Effector CD4-positive, alpha-beta T cell (primary cell): ENCODE results near the gene CFL1.

Experiments
- DNase-seq: peaks from one replicate; pipeline ENCODE4 v3.0.0-alpha.2; 2020

CFL1 gene

DNA sequence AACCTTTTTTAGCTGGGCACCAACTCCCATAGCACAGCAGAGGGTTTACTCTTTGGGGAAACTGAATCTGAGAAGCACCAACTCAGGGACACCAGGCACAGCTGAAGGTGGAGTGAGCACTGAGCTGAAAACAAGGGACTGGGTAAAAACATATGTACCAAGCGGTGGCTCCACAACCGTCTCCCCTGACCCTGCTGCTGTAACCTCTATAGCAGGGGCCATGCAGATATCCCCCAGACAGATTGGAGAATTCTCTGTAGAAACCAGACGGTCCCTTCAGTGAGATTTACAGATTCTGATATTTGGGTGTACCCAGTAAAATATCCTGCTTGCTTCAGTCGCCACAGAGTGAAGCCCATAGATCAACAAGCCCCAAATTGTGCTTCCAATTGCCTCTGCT lies 28.5 kb downstream of the CFL1 start:
- DNase-seq: no peak

DNA sequence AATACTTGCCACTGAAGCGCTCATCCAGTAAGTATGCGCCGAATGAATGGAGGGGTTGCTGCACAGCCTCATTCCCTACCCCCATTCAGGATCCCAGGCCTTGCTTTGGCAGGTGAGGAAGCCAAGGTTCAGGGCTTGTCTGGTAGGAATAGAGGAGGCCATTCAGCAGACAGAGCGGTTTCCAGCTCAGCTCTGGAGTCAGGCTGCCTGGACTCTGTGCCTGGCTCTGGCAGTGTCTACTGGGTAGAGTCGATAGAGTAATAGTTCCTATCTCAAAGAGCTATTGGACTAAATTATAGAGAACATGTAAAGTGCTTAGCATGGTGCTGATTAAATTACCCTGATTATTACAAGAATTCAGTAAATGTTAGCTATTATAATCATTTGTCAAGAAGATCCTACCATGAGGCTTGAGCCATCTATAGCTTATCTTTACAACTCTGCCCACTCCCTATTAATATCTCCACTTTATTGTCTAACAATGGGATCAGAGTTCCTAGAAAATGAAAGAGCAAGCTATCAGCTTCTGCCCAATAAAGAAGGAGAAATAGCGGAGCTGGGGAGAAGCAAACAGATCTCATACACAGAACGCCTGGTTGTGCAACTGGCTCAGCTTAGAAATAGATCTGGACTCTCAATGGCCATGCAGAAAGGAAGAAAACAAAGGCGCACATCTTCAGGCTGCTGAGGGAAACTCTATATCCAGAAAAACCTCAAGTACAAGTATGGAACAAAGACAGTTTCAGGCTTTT lies 30.8 kb downstream of the CFL1 start:
- DNase-seq: no peak

DNA sequence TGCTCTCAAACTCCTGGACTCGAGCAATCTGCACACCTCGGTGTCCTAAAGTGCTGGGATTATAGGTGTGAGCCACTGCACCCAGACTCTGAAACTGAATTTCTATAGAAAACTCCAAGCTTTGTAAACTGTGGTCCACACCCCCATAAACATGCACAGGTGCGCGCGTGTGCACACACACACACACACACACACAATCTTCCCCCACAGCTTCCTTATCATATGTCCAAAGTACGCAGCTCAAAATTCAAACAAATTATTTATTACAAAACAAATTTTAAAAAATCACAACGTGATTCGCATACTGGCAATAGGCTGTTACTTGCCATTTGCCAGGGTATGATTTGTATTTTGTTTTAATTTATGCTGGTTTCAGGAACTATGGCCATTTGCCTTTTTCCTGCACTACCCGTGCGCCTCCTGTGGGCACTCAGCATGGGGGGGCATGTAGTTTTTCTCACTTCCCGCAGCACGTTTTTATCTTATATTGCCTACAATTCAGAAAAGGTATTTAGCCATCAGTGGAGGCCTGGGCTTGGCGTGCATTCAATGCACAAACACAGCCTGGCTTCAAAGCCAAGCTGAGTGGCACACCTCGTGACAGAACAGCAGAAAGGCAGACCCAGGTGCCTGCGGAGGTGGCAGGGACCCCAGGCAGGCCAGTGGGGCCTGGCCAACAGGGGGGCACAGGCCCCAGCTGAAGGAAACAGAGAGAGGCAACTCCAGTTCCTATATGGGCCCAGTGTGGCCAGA lies 35.0 kb downstream of the CFL1 start:
- DNase-seq: no peak

DNA sequence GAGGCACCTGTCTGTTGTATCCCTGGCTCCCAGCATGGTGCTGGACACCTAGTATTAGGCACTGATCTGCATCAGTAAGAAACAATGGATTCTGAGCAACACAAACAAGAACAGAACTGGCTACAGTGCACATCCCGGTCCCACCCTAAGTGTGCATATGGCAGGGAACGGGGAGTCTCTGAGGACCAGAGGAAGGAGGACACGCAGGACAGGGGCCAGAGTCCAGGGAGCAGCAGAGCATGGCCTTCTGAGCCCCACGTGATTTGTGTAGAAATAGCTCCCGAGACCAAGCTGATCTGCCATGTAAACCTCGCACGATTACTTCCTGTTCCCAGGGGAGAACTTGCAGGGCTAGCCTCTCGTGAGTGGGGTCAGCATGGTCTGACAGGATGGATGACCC lies 36.9 kb downstream of the CFL1 start:
- no peak for DNase-seq

DNA sequence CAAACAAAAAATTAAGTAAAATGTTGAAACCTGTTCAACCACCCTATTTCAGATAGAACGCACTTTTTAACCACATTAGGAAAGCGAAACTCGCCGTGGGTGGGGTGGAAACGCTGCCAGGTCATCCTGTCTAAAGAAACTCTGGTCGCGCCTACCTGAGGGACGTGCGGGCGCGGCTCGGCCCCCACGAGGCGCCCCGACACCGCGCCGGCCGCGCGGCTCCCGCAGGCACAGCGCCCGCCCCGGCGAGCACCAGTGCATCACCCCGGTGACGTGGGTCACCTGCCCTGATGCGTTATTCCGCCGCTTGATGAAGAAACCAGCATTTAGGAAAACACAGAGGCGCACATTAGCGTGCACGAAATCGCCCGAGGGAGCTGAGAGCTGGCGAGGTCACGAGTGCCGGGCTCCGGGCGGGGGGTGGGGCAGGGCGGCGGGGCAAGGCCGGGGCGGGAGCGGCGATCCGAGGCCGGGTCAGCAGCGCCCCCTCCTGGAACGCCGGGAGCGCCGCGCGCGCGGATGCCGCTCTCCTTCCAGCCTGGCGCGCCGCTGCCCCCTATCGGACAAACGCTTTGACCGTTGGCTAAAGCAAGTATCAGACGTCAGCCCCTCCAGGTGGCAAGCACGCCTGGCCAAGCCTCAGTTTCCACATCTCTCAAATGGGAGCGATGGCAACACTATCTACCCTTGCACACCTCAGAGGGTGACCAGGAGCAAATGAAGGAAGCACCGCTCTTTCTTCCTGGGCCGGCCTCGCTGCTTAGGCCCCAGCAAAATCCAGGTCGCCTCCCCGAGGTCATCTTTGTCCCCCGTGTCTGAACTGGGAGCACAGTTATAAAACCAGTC lies 39.9 kb downstream of the CFL1 start:
- peak; percentile 97 for DNase-seq

DNA sequence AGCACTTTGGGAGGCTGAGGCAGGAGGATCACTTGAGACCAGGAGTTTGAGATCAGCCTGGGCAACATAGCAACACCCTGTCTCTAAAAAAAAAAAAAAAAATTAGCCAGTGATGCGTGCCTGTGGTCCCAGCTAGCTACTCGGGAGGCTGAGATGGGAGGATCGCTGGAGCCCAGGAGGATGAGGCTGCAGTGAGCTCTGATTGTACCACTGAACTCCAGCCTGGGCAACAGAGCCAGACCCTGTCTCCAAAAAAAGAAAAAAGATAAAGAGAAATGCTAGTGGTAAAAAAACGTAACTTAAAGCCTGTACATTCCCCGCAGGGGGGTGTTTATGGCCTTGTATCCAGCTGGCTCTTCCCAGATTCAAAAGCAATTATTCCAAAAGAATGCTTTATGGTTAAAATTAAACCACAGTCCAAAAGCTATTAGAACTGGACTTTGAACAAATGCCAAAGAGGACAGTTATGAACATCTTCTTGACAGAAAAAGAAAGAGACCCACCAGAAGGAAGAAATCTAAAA lies 40.6 kb downstream of the CFL1 start:
- no peak for DNase-seq

DNA sequence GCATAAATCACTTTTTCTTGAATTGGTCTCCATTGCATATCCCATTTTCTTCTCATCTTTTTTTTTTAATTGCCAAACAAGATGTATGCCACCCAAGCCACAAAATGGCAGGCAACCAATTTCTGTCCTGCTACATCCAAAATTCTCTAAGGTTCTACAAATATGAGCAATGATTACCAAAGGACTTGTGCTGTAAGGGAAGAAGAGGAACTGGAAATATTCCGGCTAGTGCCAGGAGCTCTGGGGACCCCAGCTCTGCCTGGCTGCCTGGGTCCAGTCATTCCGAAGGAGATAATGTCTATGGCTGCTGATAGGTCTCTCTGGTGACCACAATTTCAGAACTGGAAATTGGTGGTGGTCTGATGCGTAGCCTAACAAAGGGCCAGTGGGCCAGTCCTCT lies 41.3 kb downstream of the CFL1 start:
- no peak for DNase-seq

DNA sequence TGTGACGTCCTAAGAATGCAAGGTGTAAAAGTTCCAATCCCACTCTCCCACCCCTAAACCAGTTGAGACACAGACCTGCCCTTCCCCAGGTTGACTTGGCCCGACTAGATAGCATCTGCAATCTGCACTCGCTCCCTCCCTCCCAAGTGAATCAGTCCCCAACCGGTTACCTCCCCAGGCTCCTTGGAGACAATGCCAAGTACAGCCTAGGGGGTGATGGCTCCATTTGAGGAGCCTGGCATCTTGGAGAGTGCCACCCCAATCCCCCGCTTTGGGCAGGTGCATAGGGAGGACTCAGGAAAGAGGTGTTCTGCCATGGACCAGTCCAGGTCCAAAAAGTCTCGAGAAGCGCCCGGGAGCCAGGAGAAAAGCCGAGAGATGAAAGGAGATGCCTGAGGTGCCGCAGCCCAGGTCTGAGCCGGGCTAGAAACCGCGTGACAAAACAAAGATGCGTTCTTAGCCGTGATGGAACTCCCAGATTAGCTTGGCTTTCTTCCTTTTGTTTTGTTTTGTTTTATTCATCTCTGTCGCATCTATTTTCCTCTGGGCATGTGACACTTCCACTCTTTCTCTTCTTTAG lies 42.9 kb downstream of the CFL1 start:
- no peak for DNase-seq

DNA sequence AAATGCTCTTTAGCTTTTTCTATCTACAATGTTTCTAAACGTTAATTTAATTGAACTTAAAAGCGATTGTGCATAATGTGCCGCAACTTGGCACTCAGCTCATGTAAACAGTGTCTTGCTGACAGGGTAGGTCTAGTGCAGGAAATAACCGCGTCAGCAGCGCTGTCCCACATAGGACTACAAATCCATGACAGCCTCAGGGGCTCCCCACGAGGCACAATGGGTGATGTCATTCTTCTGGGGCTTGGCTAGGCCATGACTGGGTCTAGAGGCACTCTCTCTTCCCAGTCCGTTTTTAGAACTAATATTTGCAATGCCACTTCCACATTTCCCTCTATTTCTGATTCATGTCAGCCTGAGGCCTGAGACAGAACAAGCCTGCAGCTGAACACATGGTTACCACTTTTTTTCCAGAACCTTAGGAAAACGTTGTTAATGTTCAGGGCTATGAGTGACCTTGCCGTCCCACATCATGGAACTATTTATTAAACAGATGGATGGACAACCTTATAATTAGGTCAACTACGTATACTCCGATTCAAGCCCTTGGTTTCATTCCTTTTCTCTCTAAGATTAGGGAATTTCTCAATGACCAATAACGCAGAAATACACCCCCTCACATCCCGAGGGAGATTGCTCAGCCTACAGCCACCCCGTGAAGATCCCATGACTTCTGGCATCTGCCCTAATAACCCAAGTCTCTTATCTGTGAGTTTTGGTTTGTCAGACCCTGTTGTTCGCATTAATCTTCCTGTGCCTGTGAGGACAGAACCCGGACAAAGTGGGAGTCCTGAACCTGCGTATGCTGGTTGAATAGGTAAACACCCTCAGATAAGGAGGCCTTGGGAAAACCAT lies 43.6 kb downstream of the CFL1 start:
- DNase-seq: no peak

DNA sequence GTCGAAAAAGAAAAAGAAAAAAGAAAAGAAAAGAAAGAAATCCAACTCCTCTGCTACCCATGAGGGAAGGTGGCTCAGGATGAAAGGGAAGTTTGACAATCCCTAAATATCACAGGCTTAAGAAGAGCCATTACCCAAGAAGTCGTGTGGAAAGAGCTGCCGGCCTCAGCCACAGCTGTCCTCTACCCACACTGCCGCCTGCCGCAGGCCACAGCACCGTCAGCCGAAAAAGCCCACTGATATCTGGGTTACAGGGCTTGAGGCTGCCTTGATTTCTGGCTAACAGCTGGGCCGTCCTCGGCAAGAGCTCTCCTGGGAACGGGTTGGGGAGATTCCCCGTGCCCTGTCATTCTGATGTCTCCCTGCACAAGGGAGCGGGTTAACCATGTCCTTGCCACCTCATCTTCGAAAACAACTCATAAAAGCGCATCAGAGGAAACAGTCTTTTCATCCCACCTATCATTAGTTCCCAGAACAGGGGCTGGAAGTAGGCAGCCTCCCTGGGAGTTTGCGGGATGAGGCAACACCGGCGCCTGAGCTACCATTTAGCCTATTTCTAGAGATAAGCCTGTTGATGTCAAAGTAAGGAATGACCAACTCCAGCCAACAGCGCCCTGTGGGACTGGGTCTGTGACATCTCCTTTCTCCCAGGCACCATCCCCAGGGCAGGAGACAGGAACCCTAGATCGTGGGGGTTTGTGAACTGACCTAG lies 46.1 kb downstream of the CFL1 start:
- no peak for DNase-seq

DNA sequence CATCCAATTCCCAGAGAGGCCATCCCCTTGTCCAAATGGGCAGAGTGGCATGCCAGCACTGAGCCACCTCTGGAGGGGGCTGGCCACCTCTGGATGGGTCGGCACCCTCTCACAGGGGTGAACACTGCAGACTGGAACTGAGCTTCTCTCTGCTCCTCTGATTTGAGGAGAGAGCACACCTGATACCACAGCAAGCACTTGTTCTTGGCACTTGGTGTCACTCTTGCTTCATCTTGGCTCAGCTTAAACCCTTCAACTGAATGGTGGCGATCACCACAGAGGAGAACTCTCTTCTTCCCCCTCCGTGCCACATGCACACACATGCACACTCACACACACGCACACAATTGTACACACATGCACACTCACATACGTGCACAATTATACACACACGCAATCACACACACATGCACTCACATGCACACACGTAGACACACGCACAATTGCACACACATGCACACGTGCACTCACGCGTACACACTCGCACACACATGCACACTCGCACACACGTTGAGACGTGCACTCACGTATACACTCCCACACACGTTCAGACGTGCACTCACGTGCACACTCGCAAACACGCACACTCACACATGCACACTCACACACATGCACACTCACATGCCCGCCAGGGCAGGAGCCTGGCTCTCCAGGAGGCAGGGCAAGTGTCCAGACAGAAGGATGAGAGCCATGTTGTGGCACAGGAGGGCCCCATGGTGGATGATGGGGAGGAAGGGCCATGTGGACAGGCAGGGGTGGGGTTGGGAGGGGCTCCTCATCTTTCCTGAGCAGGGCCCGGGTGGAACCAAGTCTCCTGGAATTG lies 47.7 kb downstream of the CFL1 start:
- DNase-seq: no peak

DNA sequence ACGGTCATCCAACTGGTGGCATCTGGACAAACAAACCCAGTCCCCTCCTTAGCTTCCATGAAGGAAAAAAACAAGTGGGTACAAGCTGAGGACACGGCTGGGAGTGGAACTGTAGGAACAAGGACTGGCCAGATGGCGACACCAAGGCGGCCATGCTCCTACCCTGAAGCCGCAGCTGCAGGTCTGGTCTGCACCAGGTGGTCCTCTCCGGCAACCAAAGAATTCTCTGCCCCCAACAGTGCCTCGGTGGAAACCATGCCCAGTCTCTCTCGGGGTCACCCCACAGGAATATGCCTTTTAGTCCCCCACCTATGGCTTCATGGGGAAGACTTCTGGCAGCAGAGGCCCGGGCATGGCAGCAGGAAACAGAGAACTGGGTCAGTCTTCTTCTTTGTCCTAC lies 48.5 kb downstream of the CFL1 start:
- DNase-seq: no peak

DNA sequence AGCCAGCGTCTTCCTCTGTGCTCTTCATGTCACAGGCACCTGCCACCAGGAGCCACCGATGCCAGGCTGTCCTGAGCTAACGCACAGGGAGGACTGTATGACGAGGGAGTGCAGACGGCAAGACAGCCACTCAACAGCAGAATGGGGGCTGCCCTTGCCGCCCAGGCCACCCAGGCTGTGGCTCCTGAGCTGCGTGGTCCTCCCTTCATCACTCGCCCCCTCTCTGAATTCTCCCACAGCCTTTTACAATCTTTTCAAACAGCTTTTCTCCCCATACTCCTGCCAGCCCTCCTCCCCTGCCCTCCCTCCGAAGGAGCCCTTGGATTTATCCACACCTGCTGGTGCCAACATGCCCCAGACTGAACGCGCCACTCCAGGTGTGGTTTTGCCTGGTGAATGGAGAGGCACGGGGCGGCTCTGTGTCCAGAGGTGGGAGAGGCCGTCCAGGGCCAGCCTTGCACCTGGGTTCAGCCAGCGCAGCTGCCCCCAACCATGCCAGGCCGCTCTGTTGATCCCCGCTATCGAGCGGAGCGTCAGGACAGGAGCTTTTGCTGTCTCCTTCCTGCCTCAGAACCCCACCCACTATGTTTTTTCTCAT lies 49.1 kb downstream of the CFL1 start:
- DNase-seq: no peak

DNA sequence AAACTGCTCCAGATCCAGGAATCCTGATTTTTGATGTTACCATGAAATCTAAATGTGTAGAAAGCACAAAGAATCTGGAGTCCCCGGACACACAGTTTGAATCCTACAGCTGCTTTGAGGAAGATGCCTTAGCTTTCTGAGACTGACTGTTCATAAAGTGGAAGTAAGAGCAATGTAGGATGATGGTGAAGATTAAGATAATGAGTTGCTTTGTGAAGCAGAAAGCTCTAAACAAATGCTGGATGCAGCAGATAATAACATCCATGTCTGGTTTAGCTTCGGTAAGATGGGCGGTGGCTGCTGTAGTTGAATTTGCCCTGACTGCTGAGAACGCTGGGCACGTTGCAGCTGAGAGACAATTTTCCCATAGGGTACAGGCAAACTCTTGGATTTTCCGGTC lies 51.0 kb downstream of the CFL1 start:
- DNase-seq: no peak
